Hypothalamus (tissue), 51 donors: Measurements from ENCODE around the gene FANCC.
A peak's percentile ranks its signal among the peaks of the same experiment; 100 is the strongest.

Experiments
- DNase-seq, 51 donors: peaks; one replicate each; lab custom pipeline; 2025; lab: John Stamatoyannopoulos, UW

FANCC gene

GRCh38 chr9:95079461-95079860 lies 238.0 kb downstream of the FANCC start:
- DNase-seq: no peak

- DNase-seq: no peak
Measured at GRCh38 chr9:95078939-95079338, 238.6 kb downstream of the FANCC start.

DNA sequence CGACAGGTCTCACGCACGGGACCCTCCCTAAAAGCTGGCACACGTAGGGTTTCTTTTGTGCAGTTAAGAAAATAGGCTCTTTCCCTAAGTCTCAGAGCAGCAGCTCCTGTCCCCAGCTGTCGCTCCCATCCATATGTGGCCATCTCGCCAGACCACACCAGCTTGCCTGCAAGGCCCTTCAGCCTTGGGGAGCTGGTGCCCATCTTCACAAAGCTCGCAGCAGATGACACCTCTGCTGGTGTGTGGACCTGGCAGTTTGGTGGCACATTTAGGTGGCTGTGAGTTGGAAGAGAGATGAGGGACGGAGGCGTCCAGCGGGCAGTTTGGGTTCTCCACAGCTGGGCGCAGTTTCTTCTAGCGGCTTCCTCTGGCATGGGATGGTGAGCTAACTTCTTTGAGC lies 239.0 kb downstream of the FANCC start:
- DNase-seq: no peak

DNA sequence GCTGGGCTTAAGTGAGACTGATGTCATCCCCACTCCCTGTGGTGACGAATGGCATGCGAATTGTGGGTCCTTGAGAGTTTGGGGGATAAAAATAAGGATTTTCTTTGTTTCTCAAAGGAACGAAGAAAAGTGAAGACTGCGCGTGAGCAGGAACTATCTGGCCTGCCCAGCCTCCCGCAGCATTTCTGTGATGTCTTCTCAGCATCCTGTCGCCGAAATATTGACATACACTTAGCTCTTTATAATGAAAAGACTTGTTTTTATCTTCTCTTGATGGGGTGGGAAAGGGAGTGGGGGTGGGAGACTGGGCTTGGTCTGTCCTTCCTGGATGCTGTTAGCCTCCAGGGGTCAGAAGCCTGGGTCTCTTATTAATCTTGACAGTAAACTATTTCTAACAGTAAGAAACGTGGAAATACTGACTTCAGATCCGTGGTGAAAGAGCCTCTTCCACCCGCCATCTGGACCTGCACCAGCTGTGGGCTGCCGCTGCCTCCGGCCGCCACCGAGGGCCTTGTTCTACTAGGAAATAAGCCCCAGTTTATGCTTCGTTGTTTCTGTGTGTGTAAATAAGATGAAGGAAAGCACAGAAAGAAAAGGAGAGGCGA lies 239.6 kb downstream of the FANCC start:
- DNase-seq: peak in 11 of 51 donors; percentile 26 to 55 (median 44)

GRCh38 chr9:95077053-95077765 lies 240.3 kb downstream of the FANCC start:
- peak in 22 of 51 donors; percentile 28 to 76 (median 50) for DNase-seq

GRCh38 chr9:95076696-95077052 lies 240.8 kb downstream of the FANCC start:
- DNase-seq: no peak

- DNase-seq: no peak
Measured at GRCh38 chr9:95075700-95076099, 241.8 kb downstream of the FANCC start.

- DNase-seq: no peak
Measured at GRCh38 chr9:95074632-95075031, 242.9 kb downstream of the FANCC start.

DNA sequence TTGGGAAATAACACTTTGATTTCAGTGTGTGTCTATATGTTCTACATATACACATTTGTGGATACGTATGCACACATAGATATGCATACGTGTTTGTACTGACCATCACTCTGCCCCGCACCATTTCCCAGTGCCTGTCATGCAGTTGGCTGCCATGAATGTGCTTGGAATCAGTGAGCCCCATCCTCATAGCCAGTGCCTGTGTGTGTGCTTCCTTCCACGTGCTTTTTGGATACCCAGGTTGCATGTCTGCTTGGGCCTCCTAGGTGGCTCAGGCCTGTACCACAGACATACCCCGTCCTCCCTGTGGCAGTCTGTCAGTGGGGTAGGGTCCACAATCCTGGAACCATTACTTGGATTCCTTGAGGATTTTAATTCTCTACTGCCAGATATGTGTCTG lies 243.6 kb downstream of the FANCC start:
- DNase-seq: no peak

- DNase-seq: no peak
Measured at GRCh38 chr9:95073042-95073607, 244.4 kb downstream of the FANCC start.

GRCh38 chr9:95071925-95072324 lies 245.6 kb downstream of the FANCC start:
- DNase-seq: no peak

DNA sequence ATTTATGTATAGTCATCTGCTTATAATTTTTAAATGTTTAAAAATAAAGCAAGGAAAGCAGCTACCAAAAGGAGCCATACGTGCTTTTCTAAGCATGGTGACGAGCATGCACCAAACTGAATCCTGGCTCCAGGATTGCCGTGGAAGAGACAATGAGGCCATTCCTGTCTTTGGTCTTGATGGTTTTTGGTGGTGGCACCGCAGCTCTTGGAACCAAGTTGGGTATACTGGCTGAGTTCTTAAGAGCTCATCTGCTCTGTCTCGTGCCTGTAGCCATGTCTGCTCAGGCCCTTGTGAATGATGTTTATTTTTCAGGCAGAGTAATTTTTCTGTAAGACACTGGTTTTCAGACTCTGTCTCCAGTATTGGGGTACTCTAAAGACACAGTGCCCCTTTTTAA lies 246.1 kb downstream of the FANCC start:
- DNase-seq: no peak

DNA sequence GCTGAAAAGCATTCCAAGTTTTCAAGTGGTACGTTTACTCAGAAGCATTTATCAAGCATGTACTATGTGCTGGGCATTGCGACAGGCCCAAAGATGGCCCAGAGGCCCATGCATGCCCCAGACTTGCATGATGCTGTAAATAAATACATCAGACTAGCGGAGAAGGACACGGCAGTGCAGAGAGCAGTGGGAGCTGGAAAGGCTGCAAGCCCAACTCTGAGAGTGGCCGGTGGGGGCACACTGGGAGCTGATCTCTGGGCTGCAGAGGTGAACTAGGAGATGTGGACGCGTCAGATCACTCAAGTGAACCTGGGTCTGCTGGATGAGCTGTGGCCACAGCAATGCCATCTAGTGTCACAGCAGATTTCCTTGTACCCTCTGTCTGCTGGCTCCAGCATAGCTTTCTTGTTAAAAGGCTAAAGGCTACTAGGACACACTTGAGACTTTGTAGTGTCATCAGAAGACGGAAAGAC lies 246.9 kb downstream of the FANCC start:
- DNase-seq: no peak

DNA sequence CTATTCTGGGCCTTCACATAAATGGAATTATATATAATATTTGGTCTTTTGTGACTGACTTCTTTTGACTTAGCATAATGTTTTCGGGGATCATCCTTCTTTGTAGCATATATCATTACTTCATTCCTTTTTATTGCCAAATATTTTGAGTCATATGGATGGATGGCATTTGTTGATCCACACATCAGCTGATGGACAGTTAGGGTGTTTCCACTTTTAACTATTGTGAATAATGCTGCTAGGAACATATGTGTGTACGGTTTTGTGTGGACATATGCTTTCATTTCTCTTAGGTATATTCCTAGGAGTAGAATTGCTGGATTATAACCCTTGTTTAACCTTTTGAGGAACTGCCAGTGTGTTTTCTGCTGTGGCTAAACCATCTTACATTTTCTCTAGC lies 249.6 kb downstream of the FANCC start:
- DNase-seq: no peak

DNA sequence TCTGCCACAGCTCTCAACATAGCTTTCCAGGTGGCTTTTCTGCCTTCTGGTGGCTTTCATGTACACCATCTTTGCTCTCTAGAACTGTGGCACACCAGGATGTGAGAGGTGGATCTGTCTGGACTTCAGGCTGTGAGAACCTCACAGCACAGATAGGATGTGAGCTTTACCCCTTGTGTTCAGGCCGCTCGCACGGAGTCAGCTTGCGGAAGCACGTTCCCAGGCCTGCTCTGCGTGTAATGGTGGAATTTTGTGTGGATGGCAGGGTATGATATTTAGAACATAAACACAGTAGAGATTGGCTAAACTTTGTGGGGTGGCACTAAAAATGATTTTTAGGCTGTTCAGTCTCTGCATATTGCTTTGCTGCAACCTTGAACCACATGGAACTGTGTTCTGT lies 250.5 kb downstream of the FANCC start:
- no peak for DNase-seq

- peak in 8 of 51 donors; percentile 36 to 65 (median 45) for DNase-seq
Measured at GRCh38 chr9:95065224-95065623, 252.3 kb downstream of the FANCC start.

- DNase-seq: no peak
Measured at GRCh38 chr9:95063300-95063699, 254.2 kb downstream of the FANCC start.

DNA sequence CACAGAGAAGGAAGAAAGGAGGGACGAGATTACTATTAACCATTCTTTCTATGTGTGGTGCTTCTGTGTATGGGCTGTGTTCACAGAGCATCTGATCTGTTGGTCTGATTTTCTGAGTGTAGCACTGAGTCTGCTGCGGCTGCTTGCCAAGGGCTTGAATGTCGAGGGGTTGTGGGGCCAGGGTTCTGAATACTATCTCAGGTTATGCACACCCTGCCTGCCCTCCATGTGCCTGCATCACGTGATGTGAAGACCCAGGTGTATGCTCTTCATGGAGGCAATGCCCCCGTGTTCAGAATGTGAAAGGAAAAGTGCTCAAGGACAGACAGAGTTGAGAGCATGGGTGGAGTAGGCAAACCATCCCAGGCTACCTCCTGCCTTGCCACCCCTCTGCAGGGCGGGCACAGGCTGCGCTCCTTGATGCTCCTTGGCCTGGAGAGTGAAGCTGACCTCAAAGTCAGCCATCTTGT lies 254.9 kb downstream of the FANCC start:
- DNase-seq: no peak

DNA sequence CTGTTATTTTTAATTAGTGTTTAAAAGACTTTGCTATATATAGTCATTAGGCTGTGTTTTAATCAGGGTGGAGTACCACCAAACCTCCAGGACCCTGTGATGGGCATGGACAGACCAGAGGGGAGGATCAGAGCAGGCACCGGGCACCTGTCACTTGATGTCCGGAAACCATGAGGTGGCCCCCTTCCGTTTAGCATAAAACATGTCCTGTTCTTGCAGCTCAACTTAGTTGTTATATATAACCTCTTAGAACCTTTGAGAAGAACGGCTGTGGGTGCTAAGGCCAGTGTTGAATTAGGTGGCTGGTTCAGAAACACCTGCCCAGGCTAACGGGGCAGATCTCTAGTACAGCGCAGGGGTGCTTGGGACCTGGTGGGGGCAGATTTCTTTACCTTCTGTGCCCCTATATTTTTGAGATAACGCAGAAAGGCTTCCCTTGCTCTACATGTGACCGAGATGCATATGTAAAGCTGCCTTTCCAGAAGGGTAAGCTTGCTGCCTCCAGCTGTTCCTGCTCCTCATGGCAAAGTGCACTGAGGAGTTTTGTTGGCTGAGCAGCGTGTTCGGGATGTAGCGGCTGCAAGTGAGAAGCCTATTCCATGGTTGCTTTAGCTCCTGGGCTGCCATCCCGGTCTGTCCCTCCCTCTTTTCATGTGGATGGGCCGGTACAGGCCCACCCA lies 255.5 kb downstream of the FANCC start:
- no peak for DNase-seq

DNA sequence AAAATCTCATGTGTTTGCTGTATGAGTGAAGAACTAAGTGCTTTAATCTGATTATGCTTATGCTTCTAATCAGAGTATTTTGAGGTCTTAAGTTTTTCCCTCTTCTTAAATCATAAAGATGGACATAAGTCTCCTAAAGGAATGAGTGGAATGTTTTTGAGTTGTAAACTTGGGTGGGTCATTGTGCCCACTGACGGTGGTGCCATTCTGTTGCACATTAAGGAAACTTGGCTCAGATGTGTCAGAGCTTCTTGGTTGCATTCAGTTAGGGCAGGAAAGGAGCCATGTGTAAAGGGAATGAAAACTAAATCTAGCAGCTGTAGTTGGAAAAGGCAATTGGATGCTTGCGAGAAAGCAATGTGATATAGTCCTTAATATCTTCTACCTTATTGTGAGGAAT lies 256.6 kb downstream of the FANCC start:
- no peak for DNase-seq

GRCh38 chr9:95060234-95060633 lies 257.3 kb downstream of the FANCC start:
- no peak for DNase-seq
